NB4 (cell line): Measurements from ENCODE around the gene MORC1.

Experiments
- MAX ChIP-seq: IDR thresholded peaks from 2 replicates; pipeline ENCODE4 v1.6.1; 2011; ENCODE audit warnings: low read depth, low read length
- POLR2A ChIP-seq: IDR thresholded peaks from 2 replicates; pipeline ENCODE4 v1.6.1; 2011; ENCODE audit warnings: mild to moderate bottlenecking; ENCODE audit not compliant: insufficient read length; ENCODE audit errors: extremely low read depth
- TF ChIP-seq, protein P1 (sequence below): IDR thresholded peaks from one replicate; pipeline ENCODE4 v1.5.1; 2012; ENCODE audit warnings: low read depth, low read length

GRCh38 chr3:108985844-108986243 lies 132.1 kb downstream of the MORC1 start:
- TF ChIP-seq POLR2A: no peak
- TF ChIP-seq MAX: no peak
- TF ChIP-seq, protein P1, sequence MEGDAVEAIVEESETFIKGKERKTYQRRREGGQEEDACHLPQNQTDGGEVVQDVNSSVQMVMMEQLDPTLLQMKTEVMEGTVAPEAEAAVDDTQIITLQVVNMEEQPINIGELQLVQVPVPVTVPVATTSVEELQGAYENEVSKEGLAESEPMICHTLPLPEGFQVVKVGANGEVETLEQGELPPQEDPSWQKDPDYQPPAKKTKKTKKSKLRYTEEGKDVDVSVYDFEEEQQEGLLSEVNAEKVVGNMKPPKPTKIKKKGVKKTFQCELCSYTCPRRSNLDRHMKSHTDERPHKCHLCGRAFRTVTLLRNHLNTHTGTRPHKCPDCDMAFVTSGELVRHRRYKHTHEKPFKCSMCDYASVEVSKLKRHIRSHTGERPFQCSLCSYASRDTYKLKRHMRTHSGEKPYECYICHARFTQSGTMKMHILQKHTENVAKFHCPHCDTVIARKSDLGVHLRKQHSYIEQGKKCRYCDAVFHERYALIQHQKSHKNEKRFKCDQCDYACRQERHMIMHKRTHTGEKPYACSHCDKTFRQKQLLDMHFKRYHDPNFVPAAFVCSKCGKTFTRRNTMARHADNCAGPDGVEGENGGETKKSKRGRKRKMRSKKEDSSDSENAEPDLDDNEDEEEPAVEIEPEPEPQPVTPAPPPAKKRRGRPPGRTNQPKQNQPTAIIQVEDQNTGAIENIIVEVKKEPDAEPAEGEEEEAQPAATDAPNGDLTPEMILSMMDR: no peak
